Esophagus (tissue), 2 donors: ENCODE measurements around the gene AFG3L2. TPM values are rescaled to one million over a fixed set of nuclear protein-coding genes. Genes with fewer than 3 reads are reported as not detected.
"Not testable (repeated sequence)": the region's sequence is repeated elsewhere in the genome, so short reads cannot be mapped to it uniquely, and the experiment has no call there.

ENCODE experiments used
- H3K27ac ChIP-seq, 2 donors: one replicate each; pipeline ENCODE4 v1.5.1; 2013; ENCODE audit warnings: low read depth in 2 of 2, mild to moderate bottlenecking in 2 of 2, inconsistent platforms in 1 of 2, low read length in 1 of 2, moderate library complexity in 1 of 2
- H3K27me3 ChIP-seq, 2 donors: one replicate each; pipeline ENCODE4 v1.6.1; 2013; ENCODE audit warnings: low read length in 2 of 2, control low read depth in 1 of 2, mild to moderate bottlenecking in 1 of 2; ENCODE audit not compliant: insufficient read depth in 2 of 2, control insufficient read depth in 1 of 2
- H3K36me3 ChIP-seq, 2 donors: one replicate each; pipeline ENCODE4 v1.6.1; 2013; ENCODE audit warnings: low read length in 1 of 2; ENCODE audit not compliant: control insufficient read depth in 2 of 2, insufficient read depth in 2 of 2
- H3K4me1 ChIP-seq, 2 donors: one replicate each; pipeline ENCODE4 v1.6.1; 2013; ENCODE audit warnings: low read length in 1 of 2; ENCODE audit not compliant: control insufficient read depth in 2 of 2, insufficient read depth in 2 of 2
- H3K4me3 ChIP-seq, 2 donors: one replicate each; pipeline ENCODE4 v1.5.1; 2013; ENCODE audit warnings: low read length in 2 of 2, mild to moderate bottlenecking in 2 of 2, low read depth in 1 of 2, moderate library complexity in 1 of 2
- H3K9me3 ChIP-seq, 2 donors: one replicate each; pipeline ENCODE4 v1.6.1; 2013; ENCODE audit warnings: mild to moderate bottlenecking in 2 of 2, low read depth in 1 of 2, low read length in 1 of 2, moderate library complexity in 1 of 2; ENCODE audit not compliant: control insufficient read depth in 2 of 2, insufficient read depth in 1 of 2
- WGBS, 2 donors: extraction: QIAGEN DNeasy Blood & Tissue Kit; methylation state at CpG; one replicate each; pipeline ENCODE4 v1.1.7; 2013; 5-methylcytosine and 5-hydroxymethylcytosine counted together
- polyA plus RNA-seq, 2 donors: library from polyadenylated mRNA; stranded (reverse); fragments of 200-250 nt; gene quantifications; one replicate each; pipeline ENCODE4 v1.2.3, GENCODE V29; 2013
- donor health status: healthy with polysubstance abuse.
- donor health status: Bipolar disorder and iron deficiency.

The AFG3L2 gene
- polyA plus RNA-seq, 2 donors, result 14.7 to 34.0 TPM

- not testable (repeated sequence) for H3K27ac ChIP-seq, H3K9me3 ChIP-seq, H3K4me1 ChIP-seq, H3K4me3 ChIP-seq, H3K27me3 ChIP-seq, H3K36me3 ChIP-seq
- 88 to 96% methylated on average over 5 of the region's 5 CpGs for WGBS, 2 donors
Measured at GRCh38 chr18:12383759-12384158, 6.7 kb upstream of the AFG3L2 start.

GRCh38 chr18:12382221-12382814, 5.3 kb upstream of the AFG3L2 start:
- H3K9me3 ChIP-seq, H3K36me3 ChIP-seq, H3K27ac ChIP-seq, H3K27me3 ChIP-seq, H3K4me3 ChIP-seq, H3K4me1 ChIP-seq: not testable (repeated sequence)
- 82 to 94% methylated on average over 7 of the region's 7 CpGs for WGBS, 2 donors

GRCh38 chr18:12378198-12378558, 1.2 kb upstream of the AFG3L2 start:
- H3K4me1 ChIP-seq, H3K9me3 ChIP-seq, H3K36me3 ChIP-seq, H3K27ac ChIP-seq, H3K4me3 ChIP-seq, H3K27me3 ChIP-seq: not testable (repeated sequence)
- WGBS, 2 donors, result 68 to 73% methylated on average over 5 of the region's 5 CpGs

- Histone ChIP-seq H3K9me3 (no peaks in the 10 kb centered on the region), H3K36me3 (no peaks in the 10 kb centered on the region), H3K27ac (peak overlapping the region; percentile 86 to 90), H3K4me1 (peaks cover 4 to 5% of the 10 kb centered on the region in 2 donors), H3K4me3 (peak overlapping the region; percentile 52 to 62), H3K27me3 (no peaks in the 10 kb centered on the region)
- 2% methylated on average over 29 to 30 of the region's 30 CpGs for WGBS, 2 donors
Measured at GRCh38 chr18:12377556-12378197, 650 bp upstream of the AFG3L2 start.

GRCh38 chr18:12376034-12376753, 833 bp downstream of the AFG3L2 start:
- 11 to 13% methylated on average over 42 of the region's 42 CpGs for WGBS, 2 donors
- H3K4me1 ChIP-seq, result peaks cover 4 to 5% of the 10 kb centered on the region in 2 donors
- no peaks in the 10 kb centered on the region for H3K36me3 ChIP-seq

GRCh38 chr18:12374401-12374800, 2.6 kb downstream of the AFG3L2 start:
- H3K9me3 ChIP-seq, result no peaks in the 10 kb centered on the region
- no peaks in the 10 kb centered on the region for H3K36me3 ChIP-seq
- H3K27me3 ChIP-seq, result no peaks in the 10 kb centered on the region
- H3K4me3 ChIP-seq, result no peak overlapping the region
- WGBS, 2 donors, result 80 to 92% methylated on average over 6 of the region's 6 CpGs
- H3K4me1 ChIP-seq, result peaks cover 4 to 5% of the 10 kb centered on the region in 2 donors
- no peak overlapping the region for H3K27ac ChIP-seq

More at GRCh38 chr18:12376034-12376753, 833 bp downstream of the AFG3L2 start:
- Histone ChIP-seq H3K27ac (peak overlapping the region; percentile 99), H3K9me3 (no peaks in the 10 kb centered on the region), H3K27me3 (no peaks in the 10 kb centered on the region), H3K4me3 (peak overlapping the region; percentile 64 to 90)

- H3K4me3 ChIP-seq, result no peak overlapping the region
- H3K36me3 ChIP-seq, result peaks cover 4 to 6% of the 10 kb centered on the region in 2 donors
- H3K27ac ChIP-seq, result no peak overlapping the region
- no peaks in the 10 kb centered on the region for H3K27me3 ChIP-seq
- H3K9me3 ChIP-seq, result no peaks in the 10 kb centered on the region
- H3K4me1 ChIP-seq, result peaks cover 4 to 5% of the 10 kb centered on the region in 2 donors
- WGBS, 2 donors, result 63 to 66% methylated on average over 2 of the region's 2 CpGs
Measured at GRCh38 chr18:12373771-12374116, 3.3 kb downstream of the AFG3L2 start.

GRCh38 chr18:12373116-12373770, 3.8 kb downstream of the AFG3L2 start:
- Histone ChIP-seq H3K36me3 (peaks cover 4 to 7% of the 10 kb centered on the region in 2 donors), H3K27ac (no peak overlapping the region), H3K4me1 (peaks cover 4 to 5% of the 10 kb centered on the region in 2 donors), H3K9me3 (no peaks in the 10 kb centered on the region), H3K27me3 (no peaks in the 10 kb centered on the region), H3K4me3 (no peak overlapping the region)
- 72 to 88% methylated on average over 4 of the region's 4 CpGs for WGBS, 2 donors

GRCh38 chr18:12372406-12372805, 4.6 kb downstream of the AFG3L2 start:
- H3K36me3 ChIP-seq, result peaks cover 7% of the 10 kb centered on the region in 2 donors
- H3K9me3 ChIP-seq, result no peaks in the 10 kb centered on the region
- H3K4me1 ChIP-seq, result peaks cover 4 to 5% of the 10 kb centered on the region in 2 donors
- WGBS, 2 donors, result 48 to 57% methylated on average over 3 of the region's 3 CpGs
- H3K27ac ChIP-seq, result no peak overlapping the region
- H3K4me3 ChIP-seq, result no peak overlapping the region
- no peaks in the 10 kb centered on the region for H3K27me3 ChIP-seq
